HG03520 (cell line): ENCODE data around the gene TMPRSS11E.
"Not testable (repeated sequence)": the region's sequence is repeated elsewhere in the genome, so short reads cannot be mapped to it uniquely, and the experiment has no call there.

Source experiments
- ATAC-seq: cut with Tn5 transposase; IDR thresholded peaks from one replicate; pipeline ENCODE4 v1.9.1; 2021; ENCODE audit warnings: mild to moderate bottlenecking, moderate library complexity; ENCODE audit not compliant: unreplicated experiment

The TMPRSS11E gene

GRCh38 chr4:68447201-68447600 lies at the start of gene TMPRSS11E:
TMPRSS11E (plus strand) TSS chr4:68447463; CDS start chr4:68447513, 50 bp downstream.
- no peak for ATAC-seq

DNA sequence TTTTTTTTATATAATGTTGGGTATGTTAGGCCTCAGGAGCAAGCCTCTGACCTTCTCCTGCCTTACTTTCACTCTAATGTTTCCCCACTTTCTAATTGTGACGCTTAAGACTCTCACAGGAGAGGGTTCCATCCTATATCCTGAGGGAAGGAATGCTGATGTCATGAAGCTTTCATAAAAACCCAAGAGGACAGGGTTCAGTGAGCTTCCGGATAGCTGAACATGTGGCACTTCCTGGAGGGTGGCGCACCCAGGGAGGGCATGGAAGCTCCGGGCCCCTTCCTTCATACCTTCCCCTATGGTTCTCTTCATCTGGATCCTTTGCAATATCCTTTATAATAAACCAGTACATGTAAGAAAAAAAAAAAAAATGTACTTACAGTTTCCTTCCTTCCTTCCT lies 48.0 kb upstream of the TMPRSS11E start:
- no peak for ATAC-seq

GRCh38 chr4:68401231-68401630 lies 46.0 kb upstream of the TMPRSS11E start:
- no peak for ATAC-seq

DNA sequence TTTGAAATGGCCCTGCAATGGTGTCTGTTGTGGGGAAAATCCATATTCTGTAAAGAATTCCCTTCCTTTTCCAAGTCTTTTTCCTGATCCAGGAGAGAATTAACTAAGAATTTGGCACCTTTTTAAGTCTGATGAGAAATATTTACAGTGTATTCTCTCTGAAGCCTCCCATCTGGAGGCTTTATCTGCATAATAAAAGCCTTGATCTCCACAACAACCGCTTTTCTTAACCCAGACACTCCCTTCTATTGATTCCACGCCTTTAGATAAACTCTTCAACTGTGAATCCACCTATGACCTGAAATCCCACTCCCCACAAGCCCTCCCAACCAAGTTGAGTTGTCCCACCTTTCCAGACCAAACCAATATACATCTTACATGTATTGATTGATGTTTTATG lies 43.1 kb upstream of the TMPRSS11E start:
- no peak for ATAC-seq

DNA sequence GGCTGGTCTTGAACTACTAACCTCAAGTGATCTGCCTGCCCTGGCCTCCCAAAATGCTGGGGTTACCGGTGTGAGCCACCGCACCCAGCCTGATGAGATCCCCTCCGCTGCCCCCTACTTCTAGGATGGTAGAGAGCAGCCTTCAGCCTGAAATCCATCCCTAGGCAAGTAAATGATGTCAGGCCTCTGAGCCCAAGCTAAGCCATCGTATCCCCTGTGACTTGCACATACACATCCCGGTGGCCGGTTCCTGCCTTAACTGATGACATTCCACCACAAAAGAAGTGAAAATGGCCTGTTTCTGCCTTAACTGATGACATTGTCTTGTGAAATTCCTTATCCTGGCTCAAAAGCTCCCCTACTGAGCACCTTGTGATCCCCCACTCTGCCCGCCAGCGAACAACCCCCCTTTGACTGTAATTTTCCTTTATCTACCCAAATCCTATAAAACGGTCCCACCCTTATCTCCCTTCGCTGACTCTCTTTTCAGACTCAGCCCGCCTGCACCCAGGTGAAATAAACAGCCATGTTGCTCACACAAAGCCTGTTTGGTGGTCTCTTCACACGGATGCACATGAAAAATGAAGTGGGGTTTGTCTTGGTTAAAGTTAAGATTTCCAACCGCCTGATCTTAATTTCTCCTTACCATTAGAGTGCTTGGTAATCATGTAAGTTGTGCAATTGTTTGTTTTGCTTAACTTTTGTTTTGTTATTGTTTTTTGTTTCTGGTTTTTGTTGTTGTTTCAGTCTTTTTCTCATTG lies 41.4 kb upstream of the TMPRSS11E start:
- ATAC-seq, result not testable (repeated sequence)

DNA sequence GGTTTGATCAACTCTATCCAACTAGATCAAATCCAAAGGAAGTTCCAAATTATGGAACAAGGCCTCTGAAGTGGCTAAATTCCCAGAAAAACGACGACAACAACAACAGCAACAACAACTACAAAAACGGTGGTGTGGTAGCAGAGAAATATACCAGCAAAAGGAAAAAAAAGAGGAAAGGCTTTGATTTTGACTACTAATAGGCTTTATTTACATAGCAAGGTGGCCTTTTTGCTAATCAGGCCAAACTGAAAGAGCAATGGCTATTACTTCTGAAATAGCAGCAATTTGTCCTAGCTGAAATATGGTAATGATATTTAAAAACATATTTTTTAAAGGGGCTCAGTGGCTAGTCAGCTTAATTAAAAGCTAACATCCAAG lies 40.8 kb upstream of the TMPRSS11E start:
- ATAC-seq, result no peak

GRCh38 chr4:68407015-68407867 lies 40.0 kb upstream of the TMPRSS11E start:
- not testable (repeated sequence) for ATAC-seq

DNA sequence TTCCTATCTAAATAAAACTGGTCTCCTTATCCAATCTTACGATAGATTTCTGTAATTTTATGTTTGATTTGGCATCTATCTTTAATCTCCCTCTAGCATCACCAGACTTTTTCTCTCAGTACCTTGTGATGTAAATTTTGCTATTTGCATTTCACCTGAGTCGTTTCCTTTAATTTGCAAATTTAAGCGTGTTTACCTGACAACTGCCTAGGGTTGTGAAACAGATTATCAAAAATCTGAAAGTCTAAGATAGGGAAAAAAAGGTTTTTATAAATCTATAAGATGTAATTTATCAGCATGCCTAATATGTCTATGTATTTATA lies 39.4 kb upstream of the TMPRSS11E start:
- no peak for ATAC-seq

DNA sequence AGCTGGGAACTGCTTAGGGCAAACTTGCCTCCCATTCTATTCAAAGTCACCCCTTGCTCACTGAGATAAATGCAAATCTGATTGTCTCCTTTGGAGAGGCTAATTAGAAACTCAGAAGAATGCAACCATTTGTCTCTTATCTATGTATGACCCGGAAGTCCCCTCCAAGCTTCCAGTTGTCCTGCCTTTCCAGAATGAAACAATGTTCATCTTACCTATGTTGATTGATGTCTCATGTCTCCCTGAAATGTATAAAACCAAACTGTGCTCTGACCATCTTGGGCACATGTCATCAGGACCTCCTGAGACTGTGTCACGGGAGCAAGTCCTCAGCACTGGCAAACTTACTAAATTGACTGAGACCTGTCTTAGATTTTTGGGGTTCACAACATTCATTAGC lies 37.1 kb upstream of the TMPRSS11E start:
- no peak for ATAC-seq

GRCh38 chr4:68410643-68411042 lies 36.6 kb upstream of the TMPRSS11E start:
- no peak for ATAC-seq

DNA sequence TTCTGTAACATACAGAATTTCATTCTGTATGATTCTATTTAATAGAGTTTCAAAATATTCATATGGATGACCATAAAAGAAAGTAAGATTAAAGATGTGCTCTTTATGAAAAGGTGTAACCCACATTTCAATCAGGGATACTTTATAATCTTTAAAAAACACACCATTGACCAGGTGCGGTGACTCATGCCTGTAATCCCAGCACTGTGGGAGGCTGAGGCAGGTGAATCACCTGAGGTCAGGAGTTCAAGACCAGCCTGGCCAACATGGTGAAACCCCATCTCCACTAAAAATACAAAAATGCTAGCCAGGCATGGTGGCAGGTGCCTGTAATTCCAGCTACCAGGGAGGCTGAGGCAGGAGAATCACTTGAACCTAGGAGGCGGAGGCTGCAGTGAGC lies 35.2 kb upstream of the TMPRSS11E start:
- ATAC-seq, result not testable (repeated sequence)

GRCh38 chr4:68416591-68416990 lies 30.7 kb upstream of the TMPRSS11E start:
- no peak for ATAC-seq

- ATAC-seq, result no peak
Observed at GRCh38 chr4:68426516-68426915, 20.7 kb upstream of the TMPRSS11E start.

DNA sequence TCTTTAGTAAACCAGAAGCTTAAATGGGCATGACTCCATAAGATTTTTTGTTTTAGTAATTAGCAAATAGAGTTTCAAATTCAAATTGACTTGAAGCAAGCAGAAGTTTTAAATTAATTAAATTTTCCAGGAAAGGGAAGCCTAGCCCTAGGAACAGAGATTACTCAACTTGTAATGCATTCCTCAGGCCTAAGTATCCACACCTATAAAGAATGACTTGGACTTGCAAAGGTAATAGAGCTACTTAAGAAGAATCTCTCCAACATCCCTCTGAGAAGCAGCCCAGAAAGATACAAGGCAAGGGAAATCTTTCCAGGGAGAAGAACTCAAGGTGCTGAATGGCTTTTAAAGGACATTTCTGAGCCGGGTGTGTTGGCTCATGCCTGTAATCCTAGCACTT lies 16.9 kb upstream of the TMPRSS11E start:
- no peak for ATAC-seq

GRCh38 chr4:68432320-68432719 lies 14.9 kb upstream of the TMPRSS11E start:
- no peak for ATAC-seq

GRCh38 chr4:68433582-68433981 lies 13.7 kb upstream of the TMPRSS11E start:
- no peak for ATAC-seq

DNA sequence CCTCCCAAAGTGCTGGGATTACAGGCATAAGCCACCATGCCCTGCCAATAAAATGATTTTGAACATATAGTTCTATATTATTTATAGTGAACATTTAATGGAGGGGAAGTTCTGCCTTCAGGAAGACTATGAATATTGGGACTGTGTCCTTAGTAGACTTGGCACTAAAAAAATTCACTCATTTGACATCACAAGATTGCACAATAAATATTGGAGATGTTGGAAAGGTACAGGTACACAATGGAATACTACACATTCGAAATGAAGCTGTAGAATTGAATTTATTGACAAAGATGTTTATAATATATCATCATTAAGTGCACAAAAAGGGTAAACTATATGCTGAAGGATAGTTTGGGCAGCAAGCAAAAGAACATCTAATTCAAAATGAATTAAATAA lies 13.0 kb upstream of the TMPRSS11E start:
- no peak for ATAC-seq

- ATAC-seq, result no peak
Observed at GRCh38 chr4:68434836-68435235, 12.4 kb upstream of the TMPRSS11E start.

GRCh38 chr4:68445111-68445510 lies 2.2 kb upstream of the TMPRSS11E start:
- no peak for ATAC-seq

- ATAC-seq, result no peak
Observed at GRCh38 chr4:68451246-68452211, 4.3 kb downstream of the TMPRSS11E start.

GRCh38 chr4:68460085-68460484 lies 12.8 kb downstream of the TMPRSS11E start:
- ATAC-seq, result no peak
